GM12878 (cell line): ENCODE data around the gene MBD6. TPM values are rescaled to one million over a fixed set of nuclear protein-coding genes. Genes with fewer than 3 reads are reported as not detected.

ENCODE experiments used
- ATAC-seq: fragments of 200-7000 bp; cut with Tn5 transposase; 3 replicates; pipeline ENCODE4 v1.9.1; 2020; ENCODE audit warnings: mild to moderate bottlenecking, moderate library complexity
- BruUV-seq: library from RNA; stranded (reverse); fragments of 400-500 nt; replicated peaks from 2 replicates; lab custom pipeline; 2021; lab: Mats Ljungman, UMichigan
- CTCF ChIA-PET: fragments of 300-600 bp; sonication (Branson Sonifier 250); formaldehyde crosslinking; extraction: SDS; loops from one replicate; lab custom pipeline; 2021; ENCODE audit warnings: inconsistent platforms; lab: Yijun Ruan, JAX
- POLR2A ChIA-PET: fragments of 350-600 bp; formaldehyde crosslinking; extraction: SDS; loops from one replicate; lab custom pipeline; 2021; ENCODE audit warnings: inconsistent platforms; lab: Charles Lee
- RAD21 ChIA-PET: fragments of 300-600 bp; sonication (Branson Sonifier 250); formaldehyde crosslinking; loops from one replicate; lab custom pipeline; 2023; ENCODE audit warnings: antibody characterized with exemption; ENCODE audit not compliant: unreplicated experiment; lab: Charles Lee
- SMC1A ChIA-PET: fragments of 300-600 bp; sonication (Branson Sonifier 250); formaldehyde crosslinking; loops from one replicate; lab custom pipeline; 2023; ENCODE audit not compliant: unreplicated experiment, uncharacterized antibody; lab: Charles Lee
- DNase-seq: peaks from one replicate; pipeline ENCODE4 v3.0.0-alpha.2; 2011; ENCODE audit warnings: low read depth, low spot score
- FAIRE-seq: peaks from 3 replicates; lab custom pipeline; 2011; peaks lifted over from hg19 to GRCh38; lab: Jason Lieb, UNC
- H2AFZ ChIP-seq: 2 replicates; pipeline ENCODE4 v1.6.0; 2011; ENCODE audit warnings: low read depth, low read length, control low read depth; ENCODE audit not compliant: control insufficient read depth
- H3K27ac ChIP-seq: 2 replicates; pipeline ENCODE4 v1.5.1; 2011; ENCODE audit warnings: control low read depth; ENCODE audit not compliant: control insufficient read depth, insufficient read depth
- H3K27me3 ChIP-seq, 2 experiments: replicated peaks in 1 of 2; 2 replicates each; pipeline versions ENCODE4 v1.6.0 to v1.6.1; 2011; ENCODE audit warnings: low read length in 1 of 2; ENCODE audit not compliant: control insufficient read depth in 2 of 2, insufficient read depth in 2 of 2
- H3K36me3 ChIP-seq, 2 experiments: 2 replicates each; pipeline ENCODE4 v1.5.1; 2011; ENCODE audit warnings: low read length in 1 of 2; ENCODE audit not compliant: control insufficient read depth in 2 of 2, insufficient read depth in 2 of 2
- H3K4me1 ChIP-seq: 2 replicates; pipeline ENCODE4 v1.6.1; 2011; ENCODE audit warnings: mild to moderate bottlenecking, low read length, moderate library complexity, mixed read lengths; ENCODE audit not compliant: control insufficient read depth, insufficient read depth
- H3K4me2 ChIP-seq: 2 replicates; pipeline ENCODE4 v1.6.0; 2011; ENCODE audit warnings: control low read depth; ENCODE audit not compliant: control insufficient read depth, insufficient read depth
- H3K4me3 ChIP-seq: fragments of 200-600 bp; sonication (generic); 2 replicates; pipeline ENCODE4 v1.5.1; 2016
- H3K79me2 ChIP-seq: 2 replicates; pipeline ENCODE4 v1.6.0; 2011; ENCODE audit warnings: low read length; ENCODE audit not compliant: control insufficient read depth, insufficient read depth
- H3K9ac ChIP-seq: 2 replicates; pipeline ENCODE4 v1.8.0; 2011; ENCODE audit warnings: low read length, control low read depth, mixed read lengths; ENCODE audit not compliant: control insufficient read depth, insufficient read depth
- H3K9me3 ChIP-seq: replicated peaks from 3 replicates; pipeline ENCODE4 v1.5.1; 2011; ENCODE audit warnings: mild to moderate bottlenecking, low read length; ENCODE audit not compliant: control insufficient read depth, insufficient read depth
- H4K20me1 ChIP-seq: 2 replicates; pipeline ENCODE4 v1.6.0; 2011; ENCODE audit not compliant: control insufficient read depth, insufficient read depth
- HCFC1 ChIP-seq: fragments of 150-350 bp; IDR thresholded peaks from 2 replicates; pipeline ENCODE4 v1.6.1; 2014; ENCODE audit warnings: low read length
- MTA2 ChIP-seq: fragments of 450-650 bp; IDR thresholded peaks from 2 replicates; pipeline ENCODE4 v1.6.1; 2016; ENCODE audit warnings: low read depth, mild to moderate bottlenecking, moderate library complexity
- RB1 ChIP-seq: fragments of 450-650 bp; formaldehyde crosslinking; IDR thresholded peaks from 2 replicates; pipeline ENCODE4 v1.6.1; 2017; ENCODE audit warnings: mild to moderate bottlenecking, borderline replicate concordance
- SREBF1 ChIP-seq: IDR thresholded peaks from 2 replicates; pipeline ENCODE4 v1.6.1; 2012; ENCODE audit warnings: mild to moderate bottlenecking, low read length
- ZNF384 ChIP-seq: IDR thresholded peaks from 2 replicates; pipeline ENCODE4 v1.6.1; 2012; ENCODE audit warnings: low read depth, mild to moderate bottlenecking, low read length, improper control_type of control experiment, borderline replicate concordance
- WGBS: methylation state at CpG from one replicate; pipeline ENCODE4 v1.1.6; 2016; ENCODE audit warnings: low lambda C conversion rate; ENCODE audit not compliant: insufficient replicate concordance, insufficient coverage; ENCODE audit errors: missing lambda C conversion rate; 5-methylcytosine and 5-hydroxymethylcytosine counted together
- in situ Hi-C: fragments of 300-500 bp; cut with MboI; formaldehyde crosslinking; loops from 9 replicates; pipeline ENCODE4 v1.14.3; 2018; ENCODE audit warnings: mixed read lengths
- intact Hi-C: fragments of 100-400 bp; cut with micrococcal nuclease; formaldehyde crosslinking; loops from one replicate; pipeline ENCODE4 v1.14.2; 2022; ENCODE audit not compliant: unreplicated experiment
- polyA plus RNA-seq, 11 experiments: library from polyadenylated mRNA; depleted of rRNA in 4 of 11; unstranded in 6 of 11; stranded (reverse) in 5 of 11; fragments of >200 nt; fragmentation: Nextera tagmentation in 4 of 11; fragmentation: Illumina TruSeq in 1 of 11; extraction: Ambion mirVana in 4 of 11; extraction: Trizol in 1 of 11; gene quantifications; 1 replicate in 1 of 11; 2 replicates in 10 of 11; pipeline versions ENCODE4 v1.2.1 to v1.2.3, GENCODE V29; 2011 to 2016; ENCODE audit warnings: inconsistent platforms in 2 of 11, missing spikeins in 2 of 11, low read depth in 1 of 11
- total RNA-seq, 4 experiments: library from RNA; depleted of rRNA in 3 of 4; stranded (reverse); fragments of >200 nt in 3 of 4; fragmentation: Illumina TruSeq in 1 of 4; extraction: Trizol in 1 of 4; gene quantifications; 2 replicates each; pipeline versions ENCODE4 v1.2.1 to v1.2.3, GENCODE V29; 2013 to 2021
- TF ChIP-seq, protein P1 (sequence below): IDR thresholded peaks from 2 replicates; pipeline ENCODE4 v1.6.1; 2012; ENCODE audit warnings: improper control_type of control experiment, low read depth, low read length; ENCODE audit not compliant: insufficient replicate concordance
- TF ChIP-seq, protein P2 (sequence below): fragments of 150-350 bp; IDR thresholded peaks from 2 replicates; pipeline ENCODE4 v1.6.1; 2014; ENCODE audit warnings: mild to moderate bottlenecking, low read depth, low read length
- TF ChIP-seq, protein P3 (sequence below): fragments of 450-650 bp; formaldehyde crosslinking; IDR thresholded peaks from 2 replicates; pipeline ENCODE4 v1.5.0; 2022; ENCODE audit warnings: mild to moderate bottlenecking, missing genetic modification characterization

The MBD6 gene
- total and polyA plus RNA-seq, 10 of the 15 experiments (the other 5 are each of a cell fraction or from before 2014, with no cell fraction given) = 1.5 to 52.7 (median 6.8) TPM

DNA sequence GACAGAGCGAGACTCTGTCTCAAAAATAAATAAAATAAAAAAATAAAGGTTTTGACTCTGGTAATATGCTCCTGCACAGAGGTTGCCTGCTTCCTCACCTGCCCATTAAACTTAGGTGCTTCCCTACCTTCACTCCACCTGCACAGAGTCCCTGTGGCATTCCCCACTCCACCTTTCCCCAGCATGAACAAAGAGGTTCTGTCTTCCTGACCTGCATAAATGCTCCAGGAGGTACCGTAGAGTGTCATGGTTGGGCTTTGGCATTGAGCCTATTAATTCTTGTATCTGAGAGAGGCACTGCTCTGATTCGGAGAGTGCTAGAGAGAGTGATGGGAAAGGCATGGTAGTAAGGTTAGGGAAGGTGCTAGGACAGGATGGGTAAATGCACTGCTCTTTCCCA lies 49.2 kb upstream of the MBD6 start (continued):
- TF ChIP-seq MTA2 (no peak), RB1 (no peak)
- TF ChIP-seq, protein P1, sequence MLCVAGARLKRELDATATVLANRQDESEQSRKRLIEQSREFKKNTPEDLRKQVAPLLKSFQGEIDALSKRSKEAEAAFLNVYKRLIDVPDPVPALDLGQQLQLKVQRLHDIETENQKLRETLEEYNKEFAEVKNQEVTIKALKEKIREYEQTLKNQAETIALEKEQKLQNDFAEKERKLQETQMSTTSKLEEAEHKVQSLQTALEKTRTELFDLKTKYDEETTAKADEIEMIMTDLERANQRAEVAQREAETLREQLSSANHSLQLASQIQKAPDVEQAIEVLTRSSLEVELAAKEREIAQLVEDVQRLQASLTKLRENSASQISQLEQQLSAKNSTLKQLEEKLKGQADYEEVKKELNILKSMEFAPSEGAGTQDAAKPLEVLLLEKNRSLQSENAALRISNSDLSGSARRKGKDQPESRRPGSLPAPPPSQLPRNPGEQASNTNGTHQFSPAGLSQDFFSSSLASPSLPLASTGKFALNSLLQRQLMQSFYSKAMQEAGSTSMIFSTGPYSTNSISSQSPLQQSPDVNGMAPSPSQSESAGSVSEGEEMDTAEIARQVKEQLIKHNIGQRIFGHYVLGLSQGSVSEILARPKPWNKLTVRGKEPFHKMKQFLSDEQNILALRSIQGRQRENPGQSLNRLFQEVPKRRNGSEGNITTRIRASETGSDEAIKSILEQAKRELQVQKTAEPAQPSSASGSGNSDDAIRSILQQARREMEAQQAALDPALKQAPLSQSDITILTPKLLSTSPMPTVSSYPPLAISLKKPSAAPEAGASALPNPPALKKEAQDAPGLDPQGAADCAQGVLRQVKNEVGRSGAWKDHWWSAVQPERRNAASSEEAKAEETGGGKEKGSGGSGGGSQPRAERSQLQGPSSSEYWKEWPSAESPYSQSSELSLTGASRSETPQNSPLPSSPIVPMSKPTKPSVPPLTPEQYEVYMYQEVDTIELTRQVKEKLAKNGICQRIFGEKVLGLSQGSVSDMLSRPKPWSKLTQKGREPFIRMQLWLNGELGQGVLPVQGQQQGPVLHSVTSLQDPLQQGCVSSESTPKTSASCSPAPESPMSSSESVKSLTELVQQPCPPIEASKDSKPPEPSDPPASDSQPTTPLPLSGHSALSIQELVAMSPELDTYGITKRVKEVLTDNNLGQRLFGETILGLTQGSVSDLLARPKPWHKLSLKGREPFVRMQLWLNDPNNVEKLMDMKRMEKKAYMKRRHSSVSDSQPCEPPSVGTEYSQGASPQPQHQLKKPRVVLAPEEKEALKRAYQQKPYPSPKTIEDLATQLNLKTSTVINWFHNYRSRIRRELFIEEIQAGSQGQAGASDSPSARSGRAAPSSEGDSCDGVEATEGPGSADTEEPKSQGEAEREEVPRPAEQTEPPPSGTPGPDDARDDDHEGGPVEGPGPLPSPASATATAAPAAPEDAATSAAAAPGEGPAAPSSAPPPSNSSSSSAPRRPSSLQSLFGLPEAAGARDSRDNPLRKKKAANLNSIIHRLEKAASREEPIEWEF = no peak

DNA sequence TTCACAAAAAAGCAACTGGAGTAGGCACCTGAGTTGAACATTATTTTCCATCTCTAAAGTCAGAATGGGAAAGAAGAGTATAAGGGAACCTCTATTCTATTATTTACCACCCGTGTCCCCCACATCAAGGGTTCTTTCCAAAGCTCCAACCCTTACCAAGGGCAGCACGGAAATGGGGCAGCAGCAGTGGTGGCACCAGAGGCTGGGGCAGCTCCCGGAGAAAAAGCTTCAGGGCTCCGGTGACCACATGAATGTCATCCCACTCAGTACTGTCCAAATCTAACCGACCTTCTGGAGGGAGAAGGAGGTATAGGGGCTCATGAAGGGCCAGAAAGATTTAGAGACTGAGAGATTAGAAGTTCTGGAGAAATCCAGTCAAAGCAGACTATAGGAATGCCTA lies 48.7 kb upstream of the MBD6 start:
- Histone ChIP-seq H3K36me3 (peaks cover 1 to 30% of the 10 kb centered on the region in 2 experiments), H3K9ac (no peak overlapping the region), H3K79me2 (peaks cover 43% of the 10 kb centered on the region), H3K27me3 (no peaks in the 10 kb centered on the region), H3K9me3 (no peaks in the 10 kb centered on the region), H3K4me3 (no peak overlapping the region), H2AFZ (no peak overlapping the region), H3K27ac (no peak overlapping the region), H4K20me1 (no peaks in the 10 kb centered on the region), H3K4me2 (no peak overlapping the region), H3K4me1 (peaks cover 15% of the 10 kb centered on the region)
- intact Hi-C loops = loop anchor here (10.0 kb wide), 1 partner anchor 281 kb away; the partner anchor contains the start of genes CDK4 and MARCHF9
- no peak for FAIRE-seq
- ChIA-PET SMC1A (no interaction called here), RAD21 (no interaction called here), POLR2A (interaction anchor here (1.0 to 1.3 kb wide), 2 partner anchors 15 to 19 kb away, joined by 3 read pairs; partner anchors contain the start of gene INHBE), CTCF (interaction anchor here (0.8 to 8.1 kb wide), 4 partner anchors 8 to 163 kb away, joined by 3 to 114 read pairs (median 3); partner anchors contain the start of gene GLI1)
- DNase-seq = no peak
- in situ Hi-C loops = no loop called here
- no TSS peak for BruUV-seq
- WGBS = 97% methylated on average over 5 of the region's 5 CpGs
- no peak for ATAC-seq
- TF ChIP-seq, protein P2, sequence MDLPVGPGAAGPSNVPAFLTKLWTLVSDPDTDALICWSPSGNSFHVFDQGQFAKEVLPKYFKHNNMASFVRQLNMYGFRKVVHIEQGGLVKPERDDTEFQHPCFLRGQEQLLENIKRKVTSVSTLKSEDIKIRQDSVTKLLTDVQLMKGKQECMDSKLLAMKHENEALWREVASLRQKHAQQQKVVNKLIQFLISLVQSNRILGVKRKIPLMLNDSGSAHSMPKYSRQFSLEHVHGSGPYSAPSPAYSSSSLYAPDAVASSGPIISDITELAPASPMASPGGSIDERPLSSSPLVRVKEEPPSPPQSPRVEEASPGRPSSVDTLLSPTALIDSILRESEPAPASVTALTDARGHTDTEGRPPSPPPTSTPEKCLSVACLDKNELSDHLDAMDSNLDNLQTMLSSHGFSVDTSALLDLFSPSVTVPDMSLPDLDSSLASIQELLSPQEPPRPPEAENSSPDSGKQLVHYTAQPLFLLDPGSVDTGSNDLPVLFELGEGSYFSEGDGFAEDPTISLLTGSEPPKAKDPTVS = no peak
- TF ChIP-seq SREBF1 (no peak), HCFC1 (no peak), MTA2 (no peak), ZNF384 (no peak)
- TF ChIP-seq, protein P3, sequence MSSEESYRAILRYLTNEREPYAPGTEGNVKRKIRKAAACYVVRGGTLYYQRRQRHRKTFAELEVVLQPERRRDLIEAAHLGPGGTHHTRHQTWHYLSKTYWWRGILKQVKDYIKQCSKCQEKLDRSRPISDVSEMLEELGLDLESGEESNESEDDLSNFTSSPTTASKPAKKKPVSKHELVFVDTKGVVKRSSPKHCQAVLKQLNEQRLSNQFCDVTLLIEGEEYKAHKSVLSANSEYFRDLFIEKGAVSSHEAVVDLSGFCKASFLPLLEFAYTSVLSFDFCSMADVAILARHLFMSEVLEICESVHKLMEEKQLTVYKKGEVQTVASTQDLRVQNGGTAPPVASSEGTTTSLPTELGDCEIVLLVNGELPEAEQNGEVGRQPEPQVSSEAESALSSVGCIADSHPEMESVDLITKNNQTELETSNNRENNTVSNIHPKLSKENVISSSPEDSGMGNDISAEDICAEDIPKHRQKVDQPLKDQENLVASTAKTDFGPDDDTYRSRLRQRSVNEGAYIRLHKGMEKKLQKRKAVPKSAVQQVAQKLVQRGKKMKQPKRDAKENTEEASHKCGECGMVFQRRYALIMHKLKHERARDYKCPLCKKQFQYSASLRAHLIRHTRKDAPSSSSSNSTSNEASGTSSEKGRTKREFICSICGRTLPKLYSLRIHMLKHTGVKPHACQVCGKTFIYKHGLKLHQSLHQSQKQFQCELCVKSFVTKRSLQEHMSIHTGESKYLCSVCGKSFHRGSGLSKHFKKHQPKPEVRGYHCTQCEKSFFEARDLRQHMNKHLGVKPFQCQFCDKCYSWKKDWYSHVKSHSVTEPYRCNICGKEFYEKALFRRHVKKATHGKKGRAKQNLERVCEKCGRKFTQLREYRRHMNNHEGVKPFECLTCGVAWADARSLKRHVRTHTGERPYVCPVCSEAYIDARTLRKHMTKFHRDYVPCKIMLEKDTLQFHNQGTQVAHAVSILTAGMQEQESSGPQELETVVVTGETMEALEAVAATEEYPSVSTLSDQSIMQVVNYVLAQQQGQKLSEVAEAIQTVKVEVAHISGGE (CRISPR knock-in tag) = no peak
